Measurements from ENCODE around the gene AMOTL2. TPM values are rescaled to one million over a fixed set of nuclear protein-coding genes. Genes with fewer than 3 reads are reported as not detected.

AMOTL2 gene
- total RNA-seq, 1 experiment from 2014 or later, result 146 TPM

GRCh38 chr3:134340362-134340981 is 33.8 kb downstream of the AMOTL2 start:
- Histone ChIP-seq H3K36me3 (ENCODE audit: control insufficient read depth, insufficient read depth, low read length) (no peaks in the 10 kb centered on the region), H3K9me3 (ENCODE audit: control insufficient read depth, insufficient read depth, low read depth, low read length) (no peaks in the 10 kb centered on the region), H3K27ac (ENCODE audit: low read length) (peak overlapping the region; percentile 62), H3K4me1 (ENCODE audit: control insufficient read depth, insufficient read depth, low read length) (0 out of 2 replicates have a peak, but pooled peaks cover 2% of the 10 kb centered on the region), H3K27me3 (ENCODE audit: control insufficient read depth, insufficient read depth, low read length) (no peaks in the 10 kb centered on the region), H3K4me3 (ENCODE audit: low read depth in 2 of 2, low read length in 2 of 2) (no peak overlapping the region)
- no peak for TF ChIP-seq POLR2AphosphoS5 (IDR thresholded peaks at IDR 0.05; ENCODE audit: low read depth, low read length)
- TF ChIP-seq SIN3A (IDR thresholded peaks at IDR 0.05; ENCODE audit: borderline replicate concordance, insufficient read depth, low read depth, low read length), result no peak
- no peak for TF ChIP-seq TCF7L2 (IDR thresholded peaks at IDR 0.05; ENCODE audit: low read depth, low read length)
- no peak for TF ChIP-seq REST (IDR thresholded peaks at IDR 0.05; ENCODE audit: insufficient read depth in 1 of 2, low read depth in 2 of 2, low read length in 1 of 2)
- no peak for TF ChIP-seq CTCF (IDR thresholded peaks at IDR 0.05)
- no TSS peak for BruUV-seq (replicated peaks)
- intact Hi-C loops (cut with micrococcal nuclease; ENCODE audit: unreplicated experiment) (no loop called here), in situ Hi-C loops (cut with HindIII; ENCODE audit: low pct_unique_long_range_greater_than_20kb, low sequenced_read_pairs) (no loop called here)
- ChIA-PET CTCF (no interaction called here), POLR2A (no interaction called here)
- ATAC-seq (no peak), DNase-seq (ENCODE audit: low read depth, low spot score) (no peak)

GRCh38 chr3:134339913-134340312 is 34.3 kb downstream of the AMOTL2 start:
- Histone ChIP-seq H3K4me1 (ENCODE audit: control insufficient read depth, insufficient read depth, low read length) (peaks cover 5% of the 10 kb centered on the region), H3K9me3 (ENCODE audit: control insufficient read depth, insufficient read depth, low read depth, low read length) (no peaks in the 10 kb centered on the region), H3K27me3 (ENCODE audit: control insufficient read depth, insufficient read depth, low read length) (no peaks in the 10 kb centered on the region), H3K36me3 (ENCODE audit: control insufficient read depth, insufficient read depth, low read length) (no peaks in the 10 kb centered on the region), H3K27ac (ENCODE audit: low read length) (peak overlapping the region; percentile 62; the same call in 1 of the 2 replicates), H3K4me3 (ENCODE audit: low read depth in 2 of 2, low read length in 2 of 2) (no peak overlapping the region)
- no peak for DNase-seq (ENCODE audit: low read depth, low spot score)
- in situ Hi-C loops (cut with HindIII; ENCODE audit: low pct_unique_long_range_greater_than_20kb, low sequenced_read_pairs), result no loop called here
- no TSS peak for BruUV-seq (replicated peaks)
- intact Hi-C loops (cut with micrococcal nuclease; ENCODE audit: unreplicated experiment), result no loop called here
- CTCF ChIA-PET, result no interaction called here
- TF ChIP-seq REST (IDR thresholded peaks at IDR 0.05; ENCODE audit: insufficient read depth in 1 of 2, low read depth in 2 of 2, low read length in 1 of 2) (no peak), TCF7L2 (IDR thresholded peaks at IDR 0.05; ENCODE audit: low read depth, low read length) (no peak), CTCF (IDR thresholded peaks at IDR 0.05) (no peak), POLR2AphosphoS5 (IDR thresholded peaks at IDR 0.05; ENCODE audit: low read depth, low read length) (no peak), SIN3A (IDR thresholded peaks at IDR 0.05; ENCODE audit: borderline replicate concordance, insufficient read depth, low read depth, low read length) (no peak)
- no peak for ATAC-seq
- POLR2A ChIA-PET, result no interaction called here

All from Panc1 (cell line).